Mesothelial cell of epicardium (in vitro differentiated cells): ENCODE data around the gene PERP. TPM values are rescaled to one million over a fixed set of nuclear protein-coding genes. Genes with fewer than 3 reads are reported as not detected.

Source experiments
- DNase-seq, 2 experiments: peaks; one replicate each; pipeline ENCODE4 v3.0.0; 2021; ENCODE audit warnings: low spot score in 2 of 2; ENCODE audit not compliant: unreplicated experiment in 2 of 2
- H3K27ac Mint-ChIP-seq: 2 replicates; pipeline ENCODE4 v1.8.0; 2021; ENCODE audit warnings: mixed read lengths
- H3K27me3 Mint-ChIP-seq: 2 replicates; pipeline ENCODE4 v1.8.0; 2021; ENCODE audit warnings: low read depth, mixed read lengths
- H3K36me3 Mint-ChIP-seq: 2 replicates; pipeline ENCODE4 v1.8.0; 2021; ENCODE audit warnings: mixed read lengths
- H3K4me1 Mint-ChIP-seq: 2 replicates; pipeline ENCODE4 v1.8.0; 2021; ENCODE audit warnings: mixed read lengths
- H3K4me3 Mint-ChIP-seq: 2 replicates; pipeline ENCODE4 v1.8.0; 2021; ENCODE audit warnings: mild to moderate bottlenecking, moderate library complexity, mixed read lengths
- H3K9me3 Mint-ChIP-seq: 2 replicates; pipeline ENCODE4 v1.8.0; 2021; ENCODE audit warnings: mixed read lengths
- total RNA-seq: library from RNA; stranded (reverse); gene quantifications from 3 replicates; pipeline ENCODE4 v1.2.1, GENCODE V29; 2021
- TF ChIP-seq, protein P1 (sequence below): fragments of 200-600 bp; sonication (generic); IDR thresholded peaks from one replicate; pipeline ENCODE4 v1.5.0; 2021; ENCODE audit warnings: antibody characterized with exemption; ENCODE audit not compliant: unreplicated experiment

Gene PERP
- total RNA-seq, 1 donor from 2014 or later = 55.6 TPM

DNA sequence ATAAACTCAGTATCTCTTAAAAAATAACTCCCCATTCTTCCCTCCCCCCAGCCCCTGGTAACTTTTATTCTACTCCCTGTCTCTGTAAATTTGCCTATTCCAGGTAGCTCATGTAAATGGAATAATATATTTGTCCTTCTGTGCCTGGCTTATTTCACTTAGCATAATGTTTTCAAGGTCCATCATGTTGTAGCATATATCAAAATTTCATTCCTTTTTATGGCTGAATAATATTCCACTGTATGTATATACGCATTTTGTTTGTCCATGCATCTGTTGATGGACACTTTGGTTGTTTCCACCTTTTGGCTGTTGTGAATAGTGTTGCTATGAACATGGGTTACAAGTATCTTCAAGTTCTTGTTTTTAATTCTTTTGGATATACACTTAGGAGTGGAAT lies 13.0 kb downstream of the PERP start:
- peaks cover 36% of the 10 kb centered on the region for H3K36me3 Mint-ChIP-seq
- H3K4me3 Mint-ChIP-seq = no peak overlapping the region

DNA sequence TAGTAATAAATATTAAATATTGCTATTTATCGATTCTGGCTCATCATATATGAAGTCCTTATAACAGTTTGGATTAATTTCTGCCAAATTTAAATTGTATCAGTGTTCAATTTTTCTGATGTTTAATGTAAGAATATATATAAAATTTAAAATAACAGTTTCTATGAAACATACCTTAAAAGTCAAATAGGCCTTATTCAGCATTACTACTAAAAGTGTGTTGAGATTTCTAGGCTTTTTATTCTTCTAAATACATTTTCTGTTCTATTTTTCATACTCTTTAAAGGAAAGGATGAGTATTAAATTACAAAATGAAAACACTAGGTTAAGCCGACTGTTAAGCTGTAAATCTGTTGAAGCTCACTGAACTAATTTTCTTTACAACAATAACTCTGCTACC lies 13.6 kb downstream of the PERP start:
- H3K36me3 Mint-ChIP-seq = peaks cover 36% of the 10 kb centered on the region
- no peak overlapping the region for H3K27ac Mint-ChIP-seq
- TF ChIP-seq, protein P1, sequence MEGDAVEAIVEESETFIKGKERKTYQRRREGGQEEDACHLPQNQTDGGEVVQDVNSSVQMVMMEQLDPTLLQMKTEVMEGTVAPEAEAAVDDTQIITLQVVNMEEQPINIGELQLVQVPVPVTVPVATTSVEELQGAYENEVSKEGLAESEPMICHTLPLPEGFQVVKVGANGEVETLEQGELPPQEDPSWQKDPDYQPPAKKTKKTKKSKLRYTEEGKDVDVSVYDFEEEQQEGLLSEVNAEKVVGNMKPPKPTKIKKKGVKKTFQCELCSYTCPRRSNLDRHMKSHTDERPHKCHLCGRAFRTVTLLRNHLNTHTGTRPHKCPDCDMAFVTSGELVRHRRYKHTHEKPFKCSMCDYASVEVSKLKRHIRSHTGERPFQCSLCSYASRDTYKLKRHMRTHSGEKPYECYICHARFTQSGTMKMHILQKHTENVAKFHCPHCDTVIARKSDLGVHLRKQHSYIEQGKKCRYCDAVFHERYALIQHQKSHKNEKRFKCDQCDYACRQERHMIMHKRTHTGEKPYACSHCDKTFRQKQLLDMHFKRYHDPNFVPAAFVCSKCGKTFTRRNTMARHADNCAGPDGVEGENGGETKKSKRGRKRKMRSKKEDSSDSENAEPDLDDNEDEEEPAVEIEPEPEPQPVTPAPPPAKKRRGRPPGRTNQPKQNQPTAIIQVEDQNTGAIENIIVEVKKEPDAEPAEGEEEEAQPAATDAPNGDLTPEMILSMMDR = no peak
- H3K27me3 Mint-ChIP-seq = no peaks in the 10 kb centered on the region
- H3K4me3 Mint-ChIP-seq = no peak overlapping the region
- peaks cover 10% of the 10 kb centered on the region for H3K9me3 Mint-ChIP-seq
- peaks cover 20% of the 10 kb centered on the region for H3K4me1 Mint-ChIP-seq
- DNase-seq = no peak

More for the DNA sequence above, 13.0 kb downstream of the PERP start:
- TF ChIP-seq, protein P1 = no peak
- DNase-seq = no peak
- peaks cover 10% of the 10 kb centered on the region for H3K9me3 Mint-ChIP-seq
- no peak overlapping the region for H3K27ac Mint-ChIP-seq
- H3K27me3 Mint-ChIP-seq = no peaks in the 10 kb centered on the region
- peaks cover 21% of the 10 kb centered on the region for H3K4me1 Mint-ChIP-seq

DNA sequence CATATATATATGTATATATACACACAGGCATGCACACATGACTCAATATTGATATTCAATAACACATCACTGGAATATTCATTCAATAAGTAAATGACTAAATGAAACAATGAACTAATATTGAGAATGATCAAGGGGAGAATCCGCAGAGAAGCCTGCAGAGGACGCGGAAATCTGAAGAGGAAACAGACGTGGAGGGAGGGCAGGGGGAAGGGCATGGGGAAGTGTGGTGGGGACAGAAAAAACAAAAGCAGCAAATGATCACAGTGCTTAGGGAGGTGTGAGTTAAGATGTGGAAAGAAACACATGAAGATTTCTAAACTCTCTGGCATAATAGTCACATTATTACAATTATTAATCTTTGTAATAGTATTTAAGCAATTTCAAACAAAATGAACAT lies 14.5 kb downstream of the PERP start:
- Mint-ChIP-seq H3K27me3 (no peaks in the 10 kb centered on the region), H3K4me1 (peaks cover 30% of the 10 kb centered on the region), H3K4me3 (no peak overlapping the region), H3K36me3 (peaks cover 28% of the 10 kb centered on the region), H3K27ac (no peak overlapping the region), H3K9me3 (peaks cover under 1% of the 10 kb centered on the region)
- DNase-seq = no peak
- TF ChIP-seq, protein P1 = no peak

DNA sequence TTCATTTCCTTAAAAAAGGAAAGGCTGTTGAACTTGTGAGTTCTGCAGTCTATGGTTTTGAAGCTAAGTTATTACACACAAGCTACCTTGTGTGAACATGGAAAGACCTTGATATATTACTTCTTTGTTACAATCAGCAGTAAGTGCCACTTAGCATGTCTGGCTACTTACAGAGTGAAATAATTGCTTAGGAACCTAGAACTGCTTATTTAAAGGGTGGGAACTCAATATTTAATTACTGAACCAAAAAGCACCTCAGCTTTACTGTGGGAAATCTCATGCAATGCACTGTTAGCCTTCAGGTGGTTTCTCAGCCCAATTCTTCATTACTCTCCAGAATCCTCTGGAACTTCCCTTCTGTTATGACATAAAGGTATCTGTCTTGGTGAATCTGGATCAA lies 17.9 kb downstream of the PERP start:
- Mint-ChIP-seq H3K9me3 (no peaks in the 10 kb centered on the region), H3K36me3 (peaks cover 11% of the 10 kb centered on the region), H3K4me1 (peaks cover 45% of the 10 kb centered on the region), H3K27ac (peak overlapping the region; percentile 78), H3K27me3 (no peaks in the 10 kb centered on the region), H3K4me3 (no peak overlapping the region)
- DNase-seq = no peak
- TF ChIP-seq, protein P1 = no peak

DNA sequence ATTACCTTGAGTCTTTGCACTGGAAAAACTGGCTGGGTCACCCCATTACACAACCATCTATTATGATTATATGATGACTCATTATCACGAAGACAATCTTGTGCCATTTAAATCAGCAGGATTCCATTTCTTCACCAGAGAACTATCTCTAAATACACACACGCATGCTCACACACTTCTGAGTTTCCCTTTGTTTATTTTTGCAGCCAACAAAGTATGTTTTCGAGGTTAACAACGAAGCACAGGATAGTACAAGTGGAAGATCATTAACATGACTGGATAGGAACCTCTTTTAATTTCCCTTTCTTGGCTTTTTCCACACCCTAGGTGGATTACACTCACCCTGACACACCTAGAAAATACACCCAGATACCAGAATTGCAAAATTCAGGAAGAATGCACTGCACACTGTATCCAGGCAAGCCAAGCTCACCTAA lies 18.9 kb downstream of the PERP start:
- no peak overlapping the region for H3K4me3 Mint-ChIP-seq
- peaks cover 8% of the 10 kb centered on the region for H3K36me3 Mint-ChIP-seq
- peaks cover 45% of the 10 kb centered on the region for H3K4me1 Mint-ChIP-seq
- peak overlapping the region; percentile 96 for H3K27ac Mint-ChIP-seq
- H3K27me3 Mint-ChIP-seq = no peaks in the 10 kb centered on the region
- DNase-seq = no peak
- no peaks in the 10 kb centered on the region for H3K9me3 Mint-ChIP-seq
- TF ChIP-seq, protein P1 = no peak

DNA sequence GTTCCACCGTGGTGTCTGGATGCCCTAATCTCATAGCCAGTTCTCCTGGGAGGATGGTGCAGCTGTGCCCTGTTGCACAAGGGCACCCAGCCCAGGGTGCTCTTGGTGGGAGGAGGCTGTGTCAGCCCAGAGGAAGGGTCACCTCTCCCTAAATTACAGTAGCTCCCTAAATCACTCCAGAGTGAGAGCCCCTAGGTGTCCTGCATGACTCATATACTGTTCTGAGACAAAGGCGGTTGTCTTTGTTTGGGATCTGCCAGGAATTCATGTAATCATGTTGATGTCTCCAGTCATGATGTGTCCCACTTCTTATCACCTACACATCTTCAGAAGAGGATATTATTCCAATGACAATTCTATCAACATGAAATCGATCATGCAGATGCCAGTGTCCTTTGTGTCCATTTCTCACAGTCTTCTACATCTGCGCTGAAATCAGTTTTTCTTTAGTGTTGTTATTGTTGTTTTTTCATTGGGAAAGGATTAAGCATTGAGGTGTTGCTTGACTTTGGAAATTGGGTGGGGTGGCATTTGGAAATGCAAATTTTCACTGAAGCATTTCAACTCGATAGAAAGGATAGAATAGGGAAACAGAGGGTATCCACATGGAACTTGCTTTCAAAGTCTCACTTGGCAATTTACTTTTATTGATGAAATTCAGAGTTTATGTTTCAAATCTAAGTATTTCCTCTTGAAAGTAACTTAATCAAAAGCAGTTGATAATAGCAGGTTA lies 19.5 kb downstream of the PERP start:
- Mint-ChIP-seq H3K27ac (peak overlapping the region; percentile 96), H3K9me3 (no peaks in the 10 kb centered on the region), H3K27me3 (no peaks in the 10 kb centered on the region), H3K4me1 (peaks cover 43% of the 10 kb centered on the region), H3K4me3 (no peak overlapping the region), H3K36me3 (peaks cover 7% of the 10 kb centered on the region)
- TF ChIP-seq, protein P1 = no peak
- no peak for DNase-seq
